Activated naive CD8-positive, alpha-beta T cell treated with anti-CD3 and anti-CD28 coated beads, Interleukin-2, amount 10 ng/mL, durations not matched to agents 7 days and 5 days (primary cell): ENCODE measurements around the gene FBXL12. TPM values are rescaled to one million over a fixed set of nuclear protein-coding genes. Genes with fewer than 3 reads are reported as not detected.
"Not testable (repeated sequence)": the region's sequence is repeated elsewhere in the genome, so short reads cannot be mapped to it uniquely, and the experiment has no call there.

Experiments
- ATAC-seq: fragments of 150-1000 bp; cut with Tn5 transposase; one replicate; pipeline ENCODE4 v1.10.0; 2021; ENCODE audit warnings: low read depth, moderate library complexity
- POLR2A ChIA-PET: fragments of 350-600 bp; sonication (Branson Sonifier 250); formaldehyde crosslinking; loops from one replicate; lab custom pipeline; 2021; ENCODE audit warnings: antibody characterized with exemption; lab: Charles Lee
- DNase-seq: peaks from one replicate; pipeline ENCODE4 v3.0.0; 2021
- H3K27ac Mint-ChIP-seq: one replicate; pipeline ENCODE4 v1.8.0; 2022; ENCODE audit warnings: mild to moderate bottlenecking, mixed read lengths
- H3K27me3 Mint-ChIP-seq: one replicate; pipeline ENCODE4 v1.8.0; 2022; ENCODE audit warnings: mild to moderate bottlenecking, moderate library complexity, mixed read lengths
- H3K36me3 Mint-ChIP-seq: one replicate; pipeline ENCODE4 v1.8.0; 2021; ENCODE audit warnings: mild to moderate bottlenecking, mixed read lengths
- H3K4me1 Mint-ChIP-seq: one replicate; pipeline ENCODE4 v1.8.0; 2021; ENCODE audit warnings: mixed read lengths
- H3K4me3 Mint-ChIP-seq: one replicate; pipeline ENCODE4 v1.8.0; 2022; ENCODE audit warnings: mild to moderate bottlenecking, moderate library complexity, mixed read lengths
- H3K9me3 Mint-ChIP-seq: one replicate; pipeline ENCODE4 v1.8.0; 2021; ENCODE audit warnings: mixed read lengths
- total RNA-seq, 2 experiments: library from RNA; stranded (reverse); gene quantifications; one replicate each; pipeline ENCODE4 v1.2.3, GENCODE V29; 2021

FBXL12 gene
- total RNA-seq, 2 experiments from 2014 or later, result 33.9 to 37.0 TPM

DNA sequence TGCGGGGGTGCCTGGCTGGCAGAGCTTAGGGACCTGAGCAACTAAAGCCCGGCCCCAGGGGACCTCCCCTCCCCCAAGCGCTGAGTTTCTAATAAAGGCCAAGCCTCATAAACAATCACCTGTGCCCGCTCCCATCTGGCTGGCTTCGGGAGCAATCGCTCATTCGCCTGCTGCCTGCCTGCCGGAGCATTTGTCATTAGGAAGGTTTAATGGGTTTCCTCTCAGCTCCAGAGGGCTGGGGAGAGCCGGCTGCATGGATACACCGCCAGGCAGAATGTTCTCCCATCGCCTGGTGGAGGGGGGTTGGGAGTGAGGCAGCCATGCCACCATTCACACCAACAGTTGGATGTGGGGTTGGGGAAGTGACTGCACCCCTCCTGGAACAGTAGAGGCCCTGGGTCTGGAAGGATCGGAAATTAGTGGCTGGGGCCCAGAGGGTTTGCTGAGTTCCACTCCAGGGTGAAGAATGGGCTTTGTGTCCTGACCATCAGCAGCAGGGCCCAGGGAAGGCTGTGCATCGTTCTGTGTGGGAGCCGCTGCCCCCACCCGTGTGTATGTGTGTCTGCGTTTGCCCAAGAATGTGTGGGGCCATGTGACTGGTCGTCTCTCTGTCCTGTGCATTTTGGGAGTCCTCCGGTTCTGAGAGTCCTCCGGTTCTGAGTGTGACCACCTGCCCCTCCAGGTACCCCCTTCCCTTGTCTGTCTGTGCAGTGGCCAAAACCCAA lies 31.5 kb upstream of the FBXL12 start:
- DNase-seq (no peak), ATAC-seq (no peak)
- no peak overlapping the region for H3K27ac Mint-ChIP-seq
- H3K27me3 Mint-ChIP-seq, result no peaks in the 10 kb centered on the region
- H3K4me3 Mint-ChIP-seq, result no peak overlapping the region
- POLR2A ChIA-PET, result interaction anchor here (0.6 kb wide), 2 partner anchors 47 to 51 kb away, joined by 4 to 8 read pairs; no protein-coding TSS in a partner anchor
- peaks cover 12% of the 10 kb centered on the region for H3K4me1 Mint-ChIP-seq
- H3K36me3 Mint-ChIP-seq, result peaks cover 11% of the 10 kb centered on the region
- H3K9me3 Mint-ChIP-seq, result no peaks in the 10 kb centered on the region

DNA sequence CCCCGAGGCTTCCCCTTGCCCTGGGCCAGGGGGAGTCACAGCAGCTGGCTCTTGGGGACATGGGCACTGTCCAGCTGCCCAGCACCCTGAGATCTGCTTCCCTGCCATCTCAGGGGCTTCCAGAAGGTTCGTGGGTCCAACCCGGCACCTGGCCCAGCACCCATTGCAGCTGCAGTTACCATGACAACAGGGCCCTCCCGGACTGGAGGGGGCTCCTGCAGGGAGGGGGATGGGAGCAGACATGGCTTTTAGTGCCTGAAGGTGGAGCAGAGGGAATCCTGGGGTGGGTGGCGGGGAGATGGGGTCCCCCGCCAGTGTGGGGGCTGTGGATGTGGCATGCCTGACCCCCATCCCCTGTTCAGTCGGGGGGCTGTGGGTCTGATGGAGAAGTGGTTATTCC lies 30.9 kb upstream of the FBXL12 start:
- DNase-seq, result no peak
- Mint-ChIP-seq H3K4me3 (no peak overlapping the region), H3K36me3 (peaks cover 14% of the 10 kb centered on the region), H3K9me3 (no peaks in the 10 kb centered on the region), H3K27ac (no peak overlapping the region), H3K27me3 (no peaks in the 10 kb centered on the region), H3K4me1 (peaks cover 12% of the 10 kb centered on the region)
- no peak for ATAC-seq
- POLR2A ChIA-PET, result interaction anchor here (0.6 kb wide), 2 partner anchors 48 to 50 kb away, joined by 4 to 8 read pairs; no protein-coding TSS in a partner anchor

DNA sequence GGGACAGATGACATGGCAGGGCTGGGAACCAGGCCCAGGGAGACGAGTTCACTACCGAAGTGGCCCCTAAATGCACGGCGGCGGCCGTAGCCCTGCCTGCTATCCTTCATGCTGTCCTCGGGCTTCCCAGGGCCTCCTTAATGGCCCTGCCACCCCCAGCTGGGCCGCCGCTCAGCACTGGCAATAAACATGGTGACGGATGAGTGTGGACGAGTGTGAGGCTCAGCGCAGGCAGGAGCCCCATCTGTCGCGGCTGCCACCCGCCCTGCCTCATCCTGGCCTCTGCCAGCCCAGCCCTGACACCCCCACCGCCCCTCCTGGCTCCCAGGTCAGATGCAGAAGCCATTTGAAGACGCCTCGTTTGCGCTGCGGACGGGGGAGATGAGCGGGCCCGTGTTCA lies 29.9 kb upstream of the FBXL12 start:
- ATAC-seq (no peak), DNase-seq (no peak)
- no peaks in the 10 kb centered on the region for H3K27me3 Mint-ChIP-seq
- peaks cover 11% of the 10 kb centered on the region for H3K4me1 Mint-ChIP-seq
- POLR2A ChIA-PET, result no interaction called here
- H3K9me3 Mint-ChIP-seq, result no peaks in the 10 kb centered on the region
- H3K27ac Mint-ChIP-seq, result no peak overlapping the region
- H3K4me3 Mint-ChIP-seq, result no peak overlapping the region
- H3K36me3 Mint-ChIP-seq, result peaks cover 14% of the 10 kb centered on the region

DNA sequence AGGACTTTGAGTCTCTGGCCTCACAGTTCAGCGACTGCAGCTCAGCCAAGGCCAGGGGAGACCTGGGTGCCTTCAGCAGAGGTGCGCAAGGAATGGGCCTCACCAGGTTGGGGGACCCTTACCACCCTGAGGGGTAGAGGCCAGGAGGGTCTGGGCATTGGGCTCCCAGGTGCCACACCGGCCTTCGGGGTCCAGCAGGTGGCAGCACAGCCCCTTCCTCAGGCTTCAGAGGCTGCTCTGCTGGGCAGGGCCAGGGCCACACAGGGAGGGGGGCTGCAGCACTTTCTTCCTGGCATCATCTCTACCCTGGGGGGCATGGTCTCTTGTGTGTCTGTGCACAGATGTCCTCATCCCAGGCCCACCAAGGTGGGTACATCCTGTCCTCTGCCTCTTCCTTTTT lies 29.2 kb upstream of the FBXL12 start:
- peak overlapping the region; percentile 35 for H3K27ac Mint-ChIP-seq
- DNase-seq, result peak; percentile 63

DNA sequence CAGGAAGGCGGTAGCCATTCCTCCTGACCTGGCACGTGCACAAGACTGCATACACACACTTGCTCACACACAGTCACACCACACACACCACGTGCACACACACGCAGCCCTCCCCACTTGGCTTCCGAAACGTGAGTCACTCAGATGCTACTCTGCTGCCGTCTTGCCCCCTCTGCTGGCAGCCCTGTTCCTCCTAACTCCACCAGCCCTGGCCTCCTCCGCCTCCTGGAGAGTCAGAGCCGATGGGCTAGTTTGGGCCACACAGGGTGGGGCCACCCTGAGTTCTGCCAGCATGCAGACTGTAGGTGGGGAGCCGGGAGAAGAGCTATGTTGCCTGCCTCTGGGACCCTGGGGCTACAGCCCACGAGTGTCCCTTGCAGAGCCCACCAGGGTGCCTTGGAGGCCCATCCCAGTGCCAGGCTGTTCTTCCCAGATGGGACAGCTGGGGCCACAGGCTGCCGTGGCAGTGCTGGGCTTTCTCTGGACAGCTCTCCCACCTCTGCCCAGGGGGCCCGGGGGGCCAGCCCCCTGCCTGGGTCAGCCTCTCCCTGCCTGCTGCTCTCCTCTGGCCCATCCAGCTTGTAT lies 28.3 kb upstream of the FBXL12 start:
- no peaks in the 10 kb centered on the region for H3K27me3 Mint-ChIP-seq
- H3K9me3 Mint-ChIP-seq, result no peaks in the 10 kb centered on the region
- H3K27ac Mint-ChIP-seq, result peak overlapping the region; percentile 82
- peaks cover 24% of the 10 kb centered on the region for H3K36me3 Mint-ChIP-seq
- ATAC-seq (peak; percentile 35), DNase-seq (peak; percentile 49)
- H3K4me1 Mint-ChIP-seq, result peaks cover 10% of the 10 kb centered on the region
- POLR2A ChIA-PET, result interaction anchor here (0.5 kb wide), 1 partner anchor 630 kb away, joined by 3 read pairs; no protein-coding TSS in a partner anchor
- H3K4me3 Mint-ChIP-seq, result no peak overlapping the region

More for the DNA sequence above, 29.2 kb upstream of the FBXL12 start:
- H3K36me3 Mint-ChIP-seq, result peaks cover 20% of the 10 kb centered on the region
- peaks cover 10% of the 10 kb centered on the region for H3K4me1 Mint-ChIP-seq
- no peaks in the 10 kb centered on the region for H3K9me3 Mint-ChIP-seq
- no peak overlapping the region for H3K4me3 Mint-ChIP-seq
- POLR2A ChIA-PET, result no interaction called here
- ATAC-seq, result peak; percentile 41
- H3K27me3 Mint-ChIP-seq, result no peaks in the 10 kb centered on the region

DNA sequence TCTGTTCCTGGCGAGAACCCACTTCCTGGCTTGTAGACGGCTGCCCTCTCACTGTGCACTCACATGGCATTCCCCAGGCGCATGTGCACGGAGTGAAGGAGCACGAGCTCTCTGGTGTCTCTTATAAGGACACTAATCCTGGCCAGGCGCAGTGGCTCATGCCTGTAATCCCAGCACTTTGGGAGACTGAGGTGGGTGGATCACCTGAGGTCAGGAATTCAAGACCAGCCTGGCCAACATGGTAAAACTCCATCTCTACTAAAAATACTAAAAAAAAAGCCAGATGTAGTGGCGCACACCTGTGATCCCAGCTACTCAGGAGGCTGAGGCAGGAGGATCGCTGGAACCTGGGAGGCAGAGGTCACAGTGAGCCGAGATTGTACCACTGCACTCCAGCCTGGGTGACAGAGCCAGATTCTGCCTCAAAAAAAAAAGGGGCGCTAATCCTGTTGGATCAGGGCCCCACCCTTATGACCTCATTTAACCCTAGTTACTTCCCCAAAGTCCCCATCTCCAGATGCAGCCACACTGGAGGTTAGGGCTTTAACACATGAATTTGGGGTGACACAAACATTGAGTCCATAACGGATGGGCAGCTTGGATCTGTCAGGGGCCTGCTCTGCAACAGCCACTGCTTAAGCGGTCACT lies 24.9 kb upstream of the FBXL12 start:
- H3K9me3 Mint-ChIP-seq, POLR2A ChIA-PET, ATAC-seq, H3K4me3 Mint-ChIP-seq, H3K27me3 Mint-ChIP-seq, DNase-seq, H3K27ac Mint-ChIP-seq: not testable (repeated sequence)
- H3K4me1 Mint-ChIP-seq, result peaks cover 12% of the 10 kb centered on the region
- H3K36me3 Mint-ChIP-seq, result peaks cover 41% of the 10 kb centered on the region

DNA sequence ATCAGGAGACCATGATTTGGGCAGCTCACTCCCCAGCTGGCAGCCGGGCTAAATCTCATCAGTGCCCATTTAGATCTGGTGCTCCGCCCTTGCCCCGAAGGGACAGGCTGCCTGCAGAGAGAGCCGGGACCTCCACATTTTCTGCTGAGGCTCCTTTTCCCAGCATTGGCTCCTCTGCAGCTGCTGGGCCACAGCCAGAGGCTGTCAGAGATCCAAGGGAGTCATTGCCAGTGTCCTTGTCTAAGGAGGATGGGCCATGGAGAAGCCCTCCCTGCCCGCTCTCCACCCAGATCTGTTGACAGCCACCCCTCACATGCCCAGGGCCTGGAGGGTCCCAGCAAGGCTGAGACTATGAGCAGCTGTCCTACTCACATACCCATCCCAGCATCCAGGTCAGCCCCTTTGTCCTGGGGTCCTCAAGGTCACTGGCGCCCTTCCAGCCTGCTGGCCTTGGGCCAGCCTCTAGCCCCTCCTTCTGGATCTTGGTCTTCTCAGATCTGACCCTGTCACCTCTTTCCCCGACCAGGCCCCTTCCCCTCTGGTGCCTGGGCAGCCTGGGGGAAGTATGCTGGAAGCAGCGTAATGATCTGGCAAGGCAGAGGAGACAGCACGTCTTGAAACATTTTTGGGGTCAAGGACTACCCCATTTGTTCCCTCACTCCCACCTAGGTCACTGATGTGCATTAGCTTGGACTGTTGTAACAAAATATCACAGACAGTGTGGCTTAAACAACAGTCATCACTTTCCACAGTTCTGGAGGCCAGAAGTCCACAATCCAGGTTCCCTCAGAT lies 24.2 kb upstream of the FBXL12 start:
- Mint-ChIP-seq H3K9me3 (no peaks in the 10 kb centered on the region), H3K27ac (no peak overlapping the region), H3K4me3 (no peak overlapping the region), H3K4me1 (peaks cover 12% of the 10 kb centered on the region), H3K27me3 (no peaks in the 10 kb centered on the region), H3K36me3 (peaks cover 43% of the 10 kb centered on the region)
- ATAC-seq (no peak), DNase-seq (no peak)
- POLR2A ChIA-PET, result no interaction called here

DNA sequence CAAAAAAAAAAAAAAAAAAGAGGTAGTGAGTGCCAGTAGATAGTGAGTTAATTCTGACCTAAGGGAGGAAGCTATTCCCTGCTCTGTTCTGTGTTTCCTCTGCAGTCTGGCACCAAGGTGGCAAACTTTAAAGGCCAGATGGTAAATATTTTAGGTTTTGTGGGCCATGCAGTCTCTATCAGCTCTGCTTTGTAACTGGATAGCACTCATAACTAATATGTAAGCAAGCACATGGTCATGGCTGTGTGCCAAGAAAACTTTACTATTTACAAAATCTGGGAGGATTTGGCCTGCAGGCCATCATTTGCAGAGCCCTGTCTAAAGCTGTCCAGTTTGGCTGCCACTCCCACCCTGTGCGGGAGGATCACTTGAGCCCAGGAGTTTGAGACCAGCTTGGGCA lies 20.5 kb upstream of the FBXL12 start:
- Mint-ChIP-seq H3K27ac (no peak overlapping the region), H3K27me3 (no peaks in the 10 kb centered on the region)
- POLR2A ChIA-PET, result no interaction called here

DNA sequence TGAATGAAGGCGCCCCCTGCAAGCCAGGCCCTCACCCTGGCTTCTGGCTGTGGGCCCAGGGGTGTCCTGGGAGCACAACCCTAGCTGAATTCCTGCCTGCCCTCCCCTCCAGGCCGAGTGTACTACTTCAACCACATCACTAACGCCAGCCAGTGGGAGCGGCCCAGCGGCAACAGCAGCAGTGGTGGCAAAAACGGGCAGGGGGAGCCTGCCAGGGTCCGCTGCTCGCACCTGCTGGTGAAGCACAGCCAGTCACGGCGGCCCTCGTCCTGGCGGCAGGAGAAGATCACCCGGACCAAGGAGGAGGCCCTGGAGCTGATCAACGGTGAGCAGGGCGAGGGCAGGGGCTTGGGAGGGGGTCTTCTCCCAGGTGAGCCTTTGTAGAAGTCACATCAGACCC lies 19.4 kb upstream of the FBXL12 start:
- no peak overlapping the region for H3K4me3 Mint-ChIP-seq
- ATAC-seq (no peak), DNase-seq (no peak)
- POLR2A ChIA-PET, result no interaction called here
- H3K36me3 Mint-ChIP-seq, result peaks cover 30% of the 10 kb centered on the region
- no peaks in the 10 kb centered on the region for H3K9me3 Mint-ChIP-seq
- H3K27ac Mint-ChIP-seq, result no peak overlapping the region
- peaks cover 12% of the 10 kb centered on the region for H3K4me1 Mint-ChIP-seq
- no peaks in the 10 kb centered on the region for H3K27me3 Mint-ChIP-seq

More for the DNA sequence above, 20.5 kb upstream of the FBXL12 start:
- Mint-ChIP-seq H3K4me3 (no peak overlapping the region), H3K4me1 (peaks cover 12% of the 10 kb centered on the region), H3K36me3 (peaks cover 38% of the 10 kb centered on the region), H3K9me3 (no peaks in the 10 kb centered on the region)
- ATAC-seq, result no peak
- no peak for DNase-seq

DNA sequence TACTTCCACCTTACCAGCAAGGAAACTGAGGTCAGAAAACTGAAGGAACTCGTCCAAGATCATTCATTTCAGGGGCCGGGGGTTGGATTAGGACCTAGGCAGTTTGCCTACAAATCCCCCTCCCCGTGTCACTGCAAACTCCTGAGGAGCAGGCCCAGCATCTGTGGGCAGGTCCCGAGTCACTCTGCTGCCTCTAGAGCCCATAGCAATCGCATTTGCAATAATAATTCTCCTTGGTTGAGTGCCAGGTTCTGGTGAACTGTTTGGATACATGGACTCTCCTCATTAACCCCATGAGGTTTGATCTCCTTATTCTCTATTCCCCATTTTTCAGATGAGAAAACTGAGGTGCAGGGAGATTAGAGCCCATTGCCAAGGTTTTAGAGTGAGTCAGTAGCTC lies 17.1 kb upstream of the FBXL12 start:
- Mint-ChIP-seq H3K27me3 (no peaks in the 10 kb centered on the region), H3K36me3 (peaks cover 11% of the 10 kb centered on the region), H3K27ac (peak overlapping the region; percentile 84), H3K9me3 (no peaks in the 10 kb centered on the region), H3K4me1 (peaks cover 12% of the 10 kb centered on the region), H3K4me3 (peak overlapping the region; percentile 94)
- POLR2A ChIA-PET, result interaction anchor here (1.0 to 2.4 kb wide), 4 partner anchors 9 to 27 kb away, joined by 3 to 12 read pairs (median 4); partner anchors contain the start of gene UBL5
- ATAC-seq, result no peak
- no peak for DNase-seq

DNA sequence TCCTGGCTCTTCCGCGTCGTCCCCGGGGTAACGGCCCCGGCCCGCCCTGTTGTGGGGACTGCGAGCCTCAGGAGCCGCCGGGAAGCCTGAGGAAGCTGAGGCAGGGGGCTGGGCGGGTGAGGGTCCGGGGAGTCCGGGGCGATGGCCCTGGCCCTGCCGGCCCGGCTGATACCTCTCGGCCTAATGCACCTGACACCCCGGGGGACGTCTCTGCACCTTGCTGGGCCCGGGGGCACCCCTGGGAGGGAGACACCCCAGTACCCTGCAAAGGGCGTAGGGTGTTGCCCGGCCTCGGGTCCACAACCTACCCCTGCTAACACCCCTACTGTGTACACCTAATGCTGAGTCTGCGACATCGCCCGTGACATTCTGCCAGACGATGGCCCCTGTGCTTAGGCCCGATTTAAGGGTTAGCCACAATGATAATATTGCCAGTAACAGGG lies 16.6 kb upstream of the FBXL12 start:
- peaks cover 12% of the 10 kb centered on the region for H3K4me1 Mint-ChIP-seq
- H3K9me3 Mint-ChIP-seq, result no peaks in the 10 kb centered on the region
- H3K27me3 Mint-ChIP-seq, result no peaks in the 10 kb centered on the region
- DNase-seq, result peak; percentile 42
- POLR2A ChIA-PET, result interaction anchor here (0.6 to 2.4 kb wide), 6 partner anchors 9 to 260 kb away, joined by 3 to 12 read pairs (median 4); no protein-coding TSS in a partner anchor
- H3K36me3 Mint-ChIP-seq, result peaks cover 12% of the 10 kb centered on the region
- H3K27ac Mint-ChIP-seq, result peak overlapping the region; percentile 84
- no peak for ATAC-seq
- peak overlapping the region; percentile 94 for H3K4me3 Mint-ChIP-seq

DNA sequence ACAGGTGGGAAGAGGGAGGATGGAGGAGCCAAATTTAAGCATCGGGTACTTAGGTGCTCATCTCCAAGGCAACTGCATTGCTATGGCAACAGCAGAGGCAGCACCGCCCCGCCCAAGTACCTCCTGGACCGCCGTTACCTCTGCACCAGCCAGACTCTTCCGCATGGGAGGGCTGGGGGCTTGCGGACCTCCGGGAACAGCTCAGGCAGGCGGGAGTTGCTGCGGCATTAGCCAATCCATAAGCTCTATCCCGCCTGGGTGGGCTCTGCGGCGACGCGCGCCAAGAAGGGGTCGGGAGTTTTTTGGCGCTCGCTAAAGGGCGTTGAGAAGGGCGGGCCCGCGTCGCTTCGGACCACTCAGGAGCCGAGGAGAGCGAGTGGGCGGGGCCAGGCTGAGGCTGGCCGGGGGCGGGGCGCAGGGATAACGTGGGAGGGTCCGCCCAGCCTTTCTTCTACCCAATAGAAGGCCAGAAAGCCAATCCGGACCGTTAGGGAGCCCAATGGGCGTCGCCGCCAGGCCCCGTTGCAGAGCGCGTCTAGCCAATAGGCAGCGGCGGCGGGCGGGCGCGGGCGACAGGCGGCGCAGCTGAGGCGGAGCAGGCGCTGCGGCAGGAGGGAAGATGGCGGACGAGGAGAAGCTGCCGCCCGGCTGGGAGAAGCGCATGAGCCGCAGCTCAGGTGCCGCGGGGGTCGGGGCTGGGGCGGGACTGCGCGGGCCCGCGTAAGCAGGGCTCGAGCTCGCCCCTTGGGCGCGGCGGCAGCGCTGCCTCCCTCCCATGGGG lies 16.0 kb upstream of the FBXL12 start, which contains the start of gene PIN1:
Gene PIN1 (plus strand): TSS at position 593 of the 781 bp plus-strand sequence. CDS start 27 bp downstream, at position 620.
- ATAC-seq, result peak; percentile 98

More for the DNA sequence above, 16.0 kb upstream of the FBXL12 start, which contains the start of gene PIN1:
- POLR2A ChIA-PET, result interaction anchor here (0.5 to 2.4 kb wide), 9 partner anchors 8 to 261 kb away, joined by 3 to 12 read pairs (median 4); no protein-coding TSS in a partner anchor
- Mint-ChIP-seq H3K4me1 (peaks cover 13% of the 10 kb centered on the region), H3K4me3 (peak within 1 kb of the TSS; percentile 94), H3K9me3 (no peaks in the 10 kb centered on the region), H3K27ac (peak within 1 kb of the TSS; percentile 84), H3K27me3 (no peaks in the 10 kb centered on the region), H3K36me3 (peaks cover 11% of the 10 kb centered on the region)
- peak; percentile 99 for DNase-seq
